AG08396 (cell line): ENCODE results near the gene STBD1.
"Not testable (repeated sequence)": the region's sequence is repeated elsewhere in the genome, so short reads cannot be mapped to it uniquely, and the experiment has no call there.

Source experiments
- DNase-seq: peaks from one replicate; pipeline ENCODE4 v3.0.0; 2012; ENCODE audit warnings: low spot score, mixed read lengths

The STBD1 gene

DNA sequence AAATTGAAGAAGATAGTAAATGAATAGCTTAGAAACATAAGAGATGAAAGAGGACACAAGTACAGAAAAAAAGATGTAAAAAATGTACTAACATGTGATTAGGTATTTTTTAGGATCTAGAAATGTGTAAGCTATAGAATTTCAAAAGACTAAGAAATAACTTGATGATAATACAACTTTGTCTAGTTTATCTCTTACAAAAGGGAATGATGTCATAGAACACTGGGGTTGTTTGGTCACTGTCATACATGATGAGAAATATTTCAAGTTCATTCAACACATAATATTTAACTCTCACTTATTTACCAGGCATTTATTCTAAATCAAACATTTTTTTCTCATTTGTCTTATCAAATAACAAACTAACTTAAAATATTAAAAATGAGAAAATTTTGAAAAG, 18.5 kb downstream of the STBD1 start:
- DNase-seq: no peak

DNA sequence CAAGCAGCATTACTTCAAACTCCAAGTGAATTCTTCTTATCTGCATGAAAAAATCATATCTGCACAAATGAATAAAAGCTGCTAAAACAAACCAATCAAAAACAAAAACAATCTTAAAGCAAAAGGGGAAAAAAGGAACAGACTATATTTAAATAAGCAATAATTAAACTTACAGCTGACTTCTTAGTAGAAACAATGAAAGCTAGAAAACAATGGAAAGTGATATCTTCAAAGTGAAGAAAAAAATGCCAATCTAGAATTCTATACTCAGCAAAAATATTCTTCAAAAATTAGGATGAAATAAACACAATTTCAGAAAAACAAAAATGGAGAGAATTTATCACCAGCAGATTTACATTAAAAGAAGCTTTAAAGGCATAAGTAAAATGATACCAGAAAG, 20.0 kb downstream of the STBD1 start:
- DNase-seq: no peak

DNA sequence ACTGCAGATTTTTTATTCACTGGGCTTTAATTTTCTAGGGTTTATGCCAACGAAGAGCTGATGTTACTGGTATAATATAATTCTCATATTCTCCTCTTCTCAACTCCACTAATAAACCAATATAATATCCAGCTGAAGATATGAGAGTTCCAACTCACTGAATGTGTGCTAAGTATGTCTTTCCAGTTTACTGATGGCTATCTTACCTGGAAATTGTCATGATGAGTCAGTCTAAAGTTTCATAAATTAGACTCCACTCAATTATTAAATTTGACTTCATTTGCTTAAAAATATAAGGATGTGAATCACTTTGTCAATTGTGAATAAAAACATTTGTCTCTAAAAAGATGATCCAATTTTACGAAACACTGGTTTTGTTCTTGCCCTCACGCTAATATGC, 28.4 kb downstream of the STBD1 start:
- no peak for DNase-seq

DNA sequence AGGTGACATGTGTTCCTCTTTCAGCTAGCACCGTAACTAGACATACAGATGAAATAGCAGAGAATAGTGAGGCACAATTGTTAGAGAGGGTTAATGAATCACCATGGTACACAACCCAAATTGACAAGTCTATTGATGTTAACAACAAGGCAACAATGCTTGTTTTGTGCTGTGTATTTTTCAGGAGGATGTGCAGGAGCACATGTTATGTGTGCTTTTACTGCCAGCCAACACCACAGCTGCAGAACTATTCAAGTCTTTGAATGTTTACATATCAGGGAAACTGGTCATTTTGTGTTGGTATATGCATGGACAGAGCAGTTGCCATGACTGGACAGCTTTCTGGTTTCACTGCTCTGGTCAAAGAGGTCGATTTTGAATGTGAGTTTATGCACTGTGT, 32.8 kb downstream of the STBD1 start:
- DNase-seq: peak; percentile 7

DNA sequence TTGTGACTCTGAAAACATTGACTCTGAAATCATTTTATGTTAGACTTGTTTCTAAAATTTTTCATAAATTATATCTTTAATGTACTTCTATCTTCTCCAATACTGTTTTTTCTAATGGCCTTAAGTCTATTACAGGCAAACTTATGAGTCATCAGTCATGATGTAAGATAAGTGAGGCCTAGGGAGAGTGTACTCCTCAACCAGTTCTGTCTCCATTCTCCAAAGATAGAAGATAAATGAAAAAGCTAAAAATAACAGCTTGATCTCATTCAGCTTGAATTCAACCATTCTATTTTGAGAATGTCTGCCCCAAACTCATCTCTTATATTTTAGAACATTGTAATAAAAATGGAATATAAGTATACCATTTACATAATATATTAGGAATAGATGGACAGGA, 34.5 kb downstream of the STBD1 start:
- peak; percentile 31 for DNase-seq

DNA sequence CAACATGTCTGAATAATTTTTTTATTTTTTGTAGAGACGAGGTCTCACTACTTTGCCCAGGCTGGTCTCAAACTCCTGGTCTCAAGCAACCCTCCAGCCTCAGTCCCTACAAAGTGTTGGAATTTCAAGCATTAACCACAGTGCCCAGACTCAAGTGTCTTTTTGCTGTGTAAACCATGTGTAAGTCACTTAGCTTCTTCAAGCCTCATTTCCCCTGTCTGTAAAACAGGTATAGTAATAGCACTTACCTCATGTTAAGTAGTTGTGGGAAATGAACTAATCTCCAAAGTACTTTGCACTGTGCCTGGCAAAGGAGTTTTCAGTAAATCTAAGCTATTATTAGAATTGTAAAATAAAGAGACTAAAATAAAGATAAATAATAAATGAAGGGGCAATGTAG, 35.7 kb downstream of the STBD1 start:
- DNase-seq: no peak

DNA sequence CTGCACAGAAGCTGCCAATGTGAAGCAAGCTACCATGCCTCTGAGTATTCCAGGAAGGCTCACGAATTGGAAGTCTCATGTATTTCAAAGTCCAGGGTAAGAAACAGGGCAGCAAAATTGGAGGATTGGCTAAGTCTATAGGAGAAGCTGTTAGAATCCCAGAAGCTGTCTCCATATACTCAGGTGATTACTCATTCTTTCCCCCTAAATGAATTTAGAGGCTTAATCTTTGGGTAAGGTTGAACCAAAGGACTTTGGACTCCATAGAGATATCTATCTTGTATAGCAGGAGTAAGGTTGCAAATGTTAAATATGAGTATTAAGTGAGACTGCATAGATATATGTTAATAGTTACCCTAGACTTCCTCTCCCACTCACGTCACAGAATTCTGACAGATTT, 36.3 kb downstream of the STBD1 start:
- DNase-seq: no peak

DNA sequence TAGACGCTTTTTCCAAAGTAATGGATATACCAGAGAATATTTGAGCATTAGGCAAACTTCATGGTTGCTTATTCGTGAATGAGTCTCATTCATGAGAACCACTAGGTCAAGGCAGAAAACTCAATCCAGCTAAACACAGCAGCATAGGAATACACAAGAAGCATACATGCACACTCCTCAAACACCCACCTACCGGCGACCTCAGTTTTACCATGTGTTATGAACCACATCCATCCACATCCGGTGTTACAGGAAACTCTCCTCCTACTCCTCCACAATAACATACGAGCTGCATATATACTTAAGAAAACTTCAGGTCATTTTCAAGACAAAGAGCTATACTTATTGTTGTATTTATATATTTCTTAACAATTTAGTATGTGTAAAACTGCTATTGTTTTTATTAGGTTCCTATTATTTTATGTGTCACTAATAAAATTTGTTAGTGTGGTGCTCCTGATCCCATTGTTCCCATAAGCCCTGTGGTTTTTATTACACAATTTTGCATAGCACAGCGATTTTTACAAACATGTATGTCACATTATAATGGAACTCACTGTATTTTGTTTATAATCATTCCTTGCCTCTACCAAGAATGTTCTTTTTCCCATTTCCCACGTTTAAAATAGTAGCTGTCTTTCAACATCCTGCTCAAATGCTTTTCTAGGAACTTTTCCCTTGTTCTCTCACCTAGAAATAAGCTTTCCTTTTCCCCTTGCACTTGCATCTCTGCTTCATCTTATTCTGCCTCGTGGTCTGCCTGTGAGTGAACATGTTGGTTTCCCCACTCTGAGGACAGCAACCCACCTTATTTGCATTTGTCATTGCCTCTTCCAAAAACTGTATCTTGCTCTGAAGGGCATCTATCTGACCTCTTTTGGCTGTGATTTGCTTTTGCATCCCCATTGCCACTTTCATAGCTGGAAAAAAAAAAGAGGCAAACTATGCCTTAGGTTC, 48.3 kb downstream of the STBD1 start:
- no peak for DNase-seq

DNA sequence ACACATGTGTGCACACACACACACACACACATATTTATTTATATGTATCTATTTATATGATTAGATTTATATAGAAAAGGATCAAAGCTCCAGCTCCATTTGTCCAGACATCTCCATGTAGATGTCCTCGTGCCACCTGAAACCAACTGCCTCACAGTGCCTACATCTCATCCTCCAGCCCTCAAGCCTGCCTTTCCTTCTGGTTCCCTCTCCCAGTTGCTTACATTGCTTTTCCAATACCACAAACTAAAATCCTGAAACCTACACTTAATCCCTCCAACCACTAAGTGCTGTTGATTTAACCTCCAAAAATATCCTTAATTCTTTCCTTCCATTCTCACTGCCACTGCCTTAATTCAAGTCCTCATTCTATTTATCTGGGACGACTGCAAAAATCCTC, 51.4 kb downstream of the STBD1 start:
- DNase-seq: no peak

DNA sequence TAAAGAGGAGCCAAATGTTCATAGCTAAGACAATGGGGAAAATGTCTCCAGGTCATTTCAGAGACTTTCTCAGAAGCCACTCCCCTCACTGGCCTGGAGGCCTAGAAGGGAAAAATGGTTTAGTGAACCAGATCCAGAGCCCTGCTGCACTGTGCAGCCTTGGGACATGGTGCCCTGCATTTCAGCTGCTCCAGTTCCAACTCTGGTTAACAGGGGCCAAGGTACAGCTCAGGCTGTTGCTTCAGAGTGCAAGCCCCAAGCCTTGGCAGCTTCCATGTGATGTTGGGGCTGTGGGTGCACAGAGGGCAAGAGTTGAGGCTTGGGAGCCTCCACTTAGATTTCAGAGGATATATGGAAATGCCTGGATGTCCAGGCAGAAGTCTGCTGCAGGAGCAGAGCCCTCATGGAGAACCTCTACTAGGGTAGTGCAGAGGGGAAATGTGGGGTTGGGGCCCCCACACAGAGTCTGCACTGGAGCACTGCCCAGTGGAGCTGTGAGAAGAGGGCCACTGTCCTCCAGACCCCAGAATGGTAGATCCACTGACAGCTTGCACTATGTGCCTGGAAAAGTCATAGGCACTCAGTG, 53.4 kb downstream of the STBD1 start:
- DNase-seq: not testable (repeated sequence)
